GM10847 (cell line): ENCODE data around the gene LASP1.

ENCODE experiments used
- POLR2A ChIP-seq: IDR thresholded peaks from 2 replicates; pipeline ENCODE4 v1.6.1; 2011; ENCODE audit not compliant: insufficient read length; ENCODE audit errors: extremely low read depth

LASP1 gene

GRCh38 chr17:38908676-38909181, 38.9 kb downstream of the LASP1 start:
- no peak for TF ChIP-seq POLR2A

DNA sequence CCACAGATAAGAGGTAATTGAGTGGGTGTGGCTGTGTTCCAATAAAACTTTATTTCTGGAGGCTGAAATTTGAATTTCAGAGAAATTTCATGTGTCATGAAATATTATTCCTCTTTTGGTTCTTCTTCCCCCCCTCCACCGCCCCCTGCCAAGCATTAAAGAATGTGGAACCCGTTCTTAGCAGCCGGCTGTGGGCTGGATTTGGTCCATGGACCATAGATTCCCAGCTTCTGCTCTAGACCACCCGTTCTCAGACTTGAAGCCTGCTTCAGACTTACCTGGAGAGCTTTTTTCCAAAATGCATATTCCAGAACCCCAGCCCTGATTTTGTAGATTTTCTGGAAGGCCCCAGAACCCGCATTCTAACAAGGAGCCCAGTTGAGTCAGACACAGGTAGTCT, 40.5 kb downstream of the LASP1 start:
- TF ChIP-seq POLR2A, result no peak

- no peak for TF ChIP-seq POLR2A
These were observed 41.3 kb downstream of the LASP1 start for GRCh38 chr17:38911081-38911730.

GRCh38 chr17:38912221-38912813, 42.5 kb downstream of the LASP1 start:
- TF ChIP-seq POLR2A, result no peak

- no peak for TF ChIP-seq POLR2A
These were observed 45.1 kb downstream of the LASP1 start for GRCh38 chr17:38914741-38915638.

DNA sequence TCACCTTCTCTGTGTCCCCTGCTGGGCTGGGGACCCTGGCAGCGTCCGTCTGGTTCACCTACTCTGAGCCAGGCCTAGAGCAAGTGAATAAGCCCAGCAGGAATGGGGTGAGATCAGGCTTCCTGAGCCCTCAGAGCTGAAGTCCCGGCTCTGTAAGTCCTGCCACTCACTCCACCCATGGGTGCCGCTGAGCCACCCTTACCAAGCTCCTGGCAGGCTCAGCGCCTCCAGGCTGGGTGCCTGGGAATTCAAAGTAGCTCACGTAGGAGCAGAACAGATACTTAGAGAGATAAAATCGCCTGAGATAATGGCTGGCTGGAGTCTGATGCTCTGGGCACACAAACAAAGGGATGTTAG, 45.8 kb downstream of the LASP1 start:
- TF ChIP-seq POLR2A, result no peak

DNA sequence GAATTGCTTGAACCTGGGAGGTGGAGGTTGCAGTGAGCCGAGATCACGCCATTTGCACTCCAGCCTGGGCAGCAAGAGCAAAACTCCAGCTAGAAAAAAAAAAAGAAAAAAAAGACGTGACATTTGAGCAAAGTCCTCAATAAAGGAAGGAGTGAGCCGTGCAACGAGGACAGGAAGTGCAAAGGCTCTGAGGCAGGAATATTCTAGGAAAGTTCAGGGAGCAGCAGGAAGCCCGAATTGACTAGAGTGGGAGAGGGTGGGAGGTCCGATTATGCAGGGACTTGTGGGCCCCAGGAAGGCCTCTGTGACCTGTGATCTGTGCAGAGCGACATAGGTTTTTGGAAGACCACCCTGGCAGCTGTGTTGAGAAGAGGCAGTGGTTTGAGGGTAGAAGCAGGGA, 46.9 kb downstream of the LASP1 start:
- no peak for TF ChIP-seq POLR2A

DNA sequence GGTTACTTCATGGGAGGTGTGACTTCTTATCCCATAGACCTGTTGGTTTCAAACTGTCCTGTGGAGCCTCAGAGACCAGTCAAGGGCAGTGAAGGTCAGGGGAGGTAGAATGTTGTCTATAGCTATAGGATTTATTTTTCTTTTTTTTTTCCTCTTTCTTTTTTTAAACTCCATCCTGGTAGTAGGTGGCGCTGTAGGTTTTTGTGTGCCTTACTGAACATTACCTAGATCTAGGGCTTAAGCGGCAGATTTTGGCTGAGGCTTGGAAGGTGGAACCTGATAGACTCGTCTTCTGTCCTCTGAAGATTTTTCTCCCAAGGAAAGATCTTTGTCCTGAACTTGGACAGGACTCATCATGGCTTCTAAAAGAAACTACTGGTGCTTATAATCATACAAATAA, 47.4 kb downstream of the LASP1 start:
- TF ChIP-seq POLR2A, result no peak

DNA sequence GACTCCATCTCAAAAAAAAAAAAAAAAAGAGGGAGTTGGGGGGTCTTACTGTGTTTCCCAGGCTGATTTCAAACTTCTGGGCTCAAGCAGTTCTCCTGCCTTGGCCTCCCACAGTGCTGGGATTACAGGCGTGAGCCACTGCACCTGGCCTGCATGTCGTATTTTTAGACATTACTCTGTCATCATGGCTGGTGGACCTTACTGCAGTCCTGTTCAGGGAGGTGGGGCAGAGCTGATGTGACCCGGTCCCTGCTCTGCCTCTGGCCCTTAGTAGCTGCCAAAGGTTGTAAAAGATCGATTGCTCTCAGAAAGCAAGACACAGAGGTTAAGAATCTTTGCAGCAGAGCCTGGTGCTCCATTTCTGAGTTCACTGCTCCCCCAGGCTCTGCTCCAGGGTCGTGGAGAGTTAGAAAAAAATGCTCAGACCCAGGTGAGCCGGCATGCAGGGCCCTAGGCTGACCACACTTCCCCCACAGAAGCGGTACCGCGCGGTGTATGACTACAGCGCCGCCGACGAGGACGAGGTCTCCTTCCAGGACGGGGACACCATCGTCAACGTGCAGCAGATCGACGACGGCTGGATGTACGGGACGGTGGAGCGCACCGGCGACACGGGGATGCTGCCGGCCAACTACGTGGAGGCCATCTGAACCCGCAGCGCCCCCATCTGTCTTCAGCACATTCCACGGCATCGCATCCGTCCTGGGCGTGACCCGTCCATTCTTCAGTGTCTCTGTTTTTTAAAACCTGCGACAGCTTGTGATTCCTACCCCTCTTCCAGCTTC, 48.5 kb downstream of the LASP1 start:
- TF ChIP-seq POLR2A, result no peak

GRCh38 chr17:38918916-38919315, 49.1 kb downstream of the LASP1 start:
- no peak for TF ChIP-seq POLR2A

GRCh38 chr17:38919316-38920078, 49.6 kb downstream of the LASP1 start:
- no peak for TF ChIP-seq POLR2A

DNA sequence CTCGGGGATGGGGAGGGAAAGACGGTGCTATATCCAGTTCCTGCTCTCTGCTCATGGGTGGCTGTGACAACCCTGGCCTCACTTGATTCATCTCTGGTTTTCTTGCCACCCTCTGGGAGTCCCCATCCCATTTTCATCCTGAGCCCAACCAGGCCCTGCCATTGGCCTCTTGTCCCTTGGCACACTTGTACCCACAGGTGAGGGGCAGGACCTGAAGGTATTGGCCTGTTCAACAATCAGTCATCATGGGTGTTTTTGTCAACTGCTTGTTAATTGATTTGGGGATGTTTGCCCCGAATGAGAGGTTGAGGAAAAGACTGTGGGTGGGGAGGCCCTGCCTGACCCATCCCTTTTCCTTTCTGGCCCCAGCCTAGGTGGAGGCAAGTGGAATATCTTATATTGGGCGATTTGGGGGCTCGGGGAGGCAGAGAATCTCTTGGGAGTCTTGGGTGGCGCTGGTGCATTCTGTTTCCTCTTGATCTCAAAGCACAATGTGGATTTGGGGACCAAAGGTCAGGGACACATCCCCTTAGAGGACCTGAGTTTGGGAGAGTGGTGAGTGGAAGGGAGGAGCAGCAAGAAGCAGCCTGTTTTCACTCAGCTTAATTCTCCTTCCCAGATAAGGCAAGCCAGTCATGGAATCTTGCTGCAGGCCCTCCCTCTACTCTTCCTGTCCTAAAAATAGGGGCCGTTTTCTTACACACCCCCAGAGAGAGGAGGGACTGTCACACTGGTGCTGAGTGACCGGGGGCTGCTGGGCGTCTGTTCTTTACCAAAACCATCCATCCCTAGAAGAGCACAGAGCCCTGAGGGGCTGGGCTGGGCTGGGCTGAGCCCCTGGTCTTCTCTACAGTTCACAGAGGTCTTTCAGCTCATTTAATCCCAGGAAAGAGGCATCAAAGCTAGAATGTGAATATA, 50.8 kb downstream of the LASP1 start:
- TF ChIP-seq POLR2A, result no peak

GRCh38 chr17:38921756-38922411, 52.0 kb downstream of the LASP1 start:
- TF ChIP-seq POLR2A, result no peak
